Activated T-cell treated with anti-CD3 and anti-CD28 coated beads, Interleukin-2, amount 50 U/mL, for 48 hours (primary cell): ENCODE results near the gene ANKRD44.
A peak's percentile ranks its signal among the peaks of the same experiment; 100 is the strongest.
"Not testable (repeated sequence)": the region's sequence is repeated elsewhere in the genome, so short reads cannot be mapped to it uniquely, and the experiment has no call there.

Experiments
- DNase-seq, 2 experiments: peaks; one replicate each; pipeline ENCODE4 v3.0.0-alpha.2; 2020

ANKRD44 gene

GRCh38 chr2:197071213-197071612 lies 239.4 kb downstream of the ANKRD44 start:
- DNase-seq: no peak

- DNase-seq: no peak
Measured at GRCh38 chr2:197069958-197070357, 240.6 kb downstream of the ANKRD44 start.

GRCh38 chr2:197062574-197062973 lies 248.0 kb downstream of the ANKRD44 start:
- DNase-seq: not testable (repeated sequence)

- DNase-seq: no peak
Measured at GRCh38 chr2:197059477-197059876, 251.1 kb downstream of the ANKRD44 start.

GRCh38 chr2:197058777-197059300 lies 251.7 kb downstream of the ANKRD44 start:
- no peak for DNase-seq

- no peak for DNase-seq
Measured at GRCh38 chr2:197057959-197058358, 252.6 kb downstream of the ANKRD44 start.

- DNase-seq: no peak
Measured at GRCh38 chr2:197055045-197055444, 255.5 kb downstream of the ANKRD44 start.

GRCh38 chr2:197054437-197054836 lies 256.1 kb downstream of the ANKRD44 start:
- no peak for DNase-seq

- DNase-seq: no peak
Measured at GRCh38 chr2:197052356-197052755, 258.2 kb downstream of the ANKRD44 start.

- DNase-seq: no peak
Measured at GRCh38 chr2:197045115-197045514, 265.5 kb downstream of the ANKRD44 start.

GRCh38 chr2:197042739-197043196 lies 267.8 kb downstream of the ANKRD44 start:
- DNase-seq: peak; percentile 31 to 35

GRCh38 chr2:197037863-197038398 lies 272.6 kb downstream of the ANKRD44 start:
- DNase-seq: no peak

- DNase-seq: no peak
Measured at GRCh38 chr2:197035002-197035401, 275.6 kb downstream of the ANKRD44 start.

GRCh38 chr2:197034292-197034691 lies 276.3 kb downstream of the ANKRD44 start:
- DNase-seq: no peak

GRCh38 chr2:197033222-197033621 lies 277.4 kb downstream of the ANKRD44 start:
- DNase-seq: no peak

- DNase-seq: no peak
Measured at GRCh38 chr2:197031803-197032202, 278.8 kb downstream of the ANKRD44 start.

GRCh38 chr2:197030090-197030489 lies 280.5 kb downstream of the ANKRD44 start:
- DNase-seq: no peak

- no peak for DNase-seq
Measured at GRCh38 chr2:197028633-197029032, 281.9 kb downstream of the ANKRD44 start.

- no peak for DNase-seq
Measured at GRCh38 chr2:197028230-197028629, 282.4 kb downstream of the ANKRD44 start.

- no peak for DNase-seq
Measured at GRCh38 chr2:197024206-197024605, 286.4 kb downstream of the ANKRD44 start.

- not testable (repeated sequence) for DNase-seq
Measured at GRCh38 chr2:197020921-197021320, 289.7 kb downstream of the ANKRD44 start.

GRCh38 chr2:197013098-197013497 lies 297.5 kb downstream of the ANKRD44 start:
- no peak for DNase-seq

GRCh38 chr2:197011801-197012641 lies 298.6 kb downstream of the ANKRD44 start:
- DNase-seq: no peak

- no peak for DNase-seq
Measured at GRCh38 chr2:197011021-197011417, 299.6 kb downstream of the ANKRD44 start.
